Stomach (tissue), 9 donors: ENCODE data around the gene CPAMD8. TPM values are rescaled to one million over a fixed set of nuclear protein-coding genes. Genes with fewer than 3 reads are reported as not detected.

Source experiments
- DNase-seq, 2 donors: peaks; one replicate each; pipeline versions ENCODE4 v3.0.0 to v3.0.0-alpha.2; 2013 to 2019
- H3K27ac ChIP-seq, 5 donors: fragments of 200-600 bp in 4 of 5; sonication (generic) in 4 of 5; one replicate each; pipeline ENCODE4 v1.5.1; 2013 to 2019; ENCODE audit warnings: mild to moderate bottlenecking in 1 of 5, moderate library complexity in 1 of 5
- H3K27me3 ChIP-seq, 3 donors: fragments of 200-600 bp; sonication (generic); one replicate each; pipeline ENCODE4 v1.5.1; 2017 to 2019; ENCODE audit warnings: mixed run types in 1 of 3
- H3K36me3 ChIP-seq, 4 donors: fragments of 200-600 bp; sonication (generic); 1 replicate in 3 of 4; 2 replicates in 1 of 4; pipeline ENCODE4 v1.5.1; 2016 to 2019
- H3K4me1 ChIP-seq, 4 donors: fragments of 200-600 bp; sonication (generic); one replicate each; pipeline ENCODE4 v1.5.1; 2016 to 2019
- H3K4me3 ChIP-seq, 4 donors: fragments of 200-600 bp; sonication (generic) in 3 of 4; one replicate each; pipeline ENCODE4 v1.5.1; 2016 to 2019; ENCODE audit warnings: mild to moderate bottlenecking in 1 of 4
- H3K9me3 ChIP-seq, 4 donors: fragments of 200-600 bp; sonication (generic); one replicate each; pipeline ENCODE4 v1.5.1; 2016 to 2019
- EP300 ChIP-seq: sonication (generic); formaldehyde crosslinking; IDR thresholded peaks from one replicate; pipeline ENCODE4 v1.6.1; 2017; ENCODE audit warnings: antibody characterized with exemption
- POLR2A ChIP-seq, 4 donors: fragments of 450-650 bp; IDR thresholded peaks; one replicate each; pipeline ENCODE4 v1.6.1; 2016; ENCODE audit warnings: antibody characterized with exemption in 4 of 4, control low read depth in 2 of 4, mild to moderate bottlenecking in 1 of 4, moderate library complexity in 1 of 4
- POLR2AphosphoS5 ChIP-seq, 3 donors: sonication (generic); formaldehyde crosslinking; IDR thresholded peaks; one replicate each; pipeline ENCODE4 v1.6.1; 2016; ENCODE audit warnings: antibody characterized with exemption in 3 of 3
- WGBS, 5 donors: extraction: QIAGEN DNeasy Blood & Tissue Kit in 3 of 5; methylation state at CpG; one replicate each; pipeline versions ENCODE4 v1.1.5 to v1.1.7; 2013 to 2018; 5-methylcytosine and 5-hydroxymethylcytosine counted together
- intact Hi-C: fragments of 100-400 bp; cut with DNase I; formaldehyde crosslinking; loops from one replicate; pipeline ENCODE4 v1.15.1; 2023; ENCODE audit warnings: low total_unique reads
- polyA plus RNA-seq, 3 donors: library from polyadenylated mRNA; stranded (reverse); fragments of 200-250 nt; gene quantifications; one replicate each; pipeline ENCODE4 v1.2.3, GENCODE V29; 2013
- total RNA-seq, 5 donors: library from RNA; depleted of rRNA; stranded (reverse); fragments of >200 nt; gene quantifications; one replicate each; pipeline versions ENCODE4 v1.1.0 to v1.2.3, GENCODE V29; 2014 to 2016
- TF ChIP-seq, protein P1 (sequence below), 7 experiments: fragments of 450-650 bp in 4 of 7; fragments of 200-600 bp in 3 of 7; sonication (generic) in 3 of 7; IDR thresholded peaks; one replicate each; pipeline ENCODE4 v1.5.1; 2016 to 2019; ENCODE audit warnings: antibody characterized with exemption in 7 of 7, control low read depth in 2 of 7, mild to moderate bottlenecking in 1 of 7
- donor health status: healthy with polysubstance abuse.
- donor health status: Bipolar disorder and iron deficiency.
- donor health status: healthy.

Gene CPAMD8
- total and polyA plus RNA-seq, 8 donors, result 0.43 to 221 (median 8.6) TPM

GRCh38 chr19:16867211-16867610, 159.4 kb downstream of the CPAMD8 start:
- DNase-seq, result no peak
- H3K9me3 ChIP-seq, result no peaks in the 10 kb centered on the region
- WGBS, 5 donors, result 97 to 100% (median 97%) methylated on average over 4 to 10 of the region's 10 CpGs
- TF ChIP-seq POLR2A (IDR thresholded peaks at IDR 0.05) (no peak), EP300 (no peak), POLR2AphosphoS5 (IDR thresholded peaks at IDR 0.05) (no peak)
- TF ChIP-seq, protein P1, sequence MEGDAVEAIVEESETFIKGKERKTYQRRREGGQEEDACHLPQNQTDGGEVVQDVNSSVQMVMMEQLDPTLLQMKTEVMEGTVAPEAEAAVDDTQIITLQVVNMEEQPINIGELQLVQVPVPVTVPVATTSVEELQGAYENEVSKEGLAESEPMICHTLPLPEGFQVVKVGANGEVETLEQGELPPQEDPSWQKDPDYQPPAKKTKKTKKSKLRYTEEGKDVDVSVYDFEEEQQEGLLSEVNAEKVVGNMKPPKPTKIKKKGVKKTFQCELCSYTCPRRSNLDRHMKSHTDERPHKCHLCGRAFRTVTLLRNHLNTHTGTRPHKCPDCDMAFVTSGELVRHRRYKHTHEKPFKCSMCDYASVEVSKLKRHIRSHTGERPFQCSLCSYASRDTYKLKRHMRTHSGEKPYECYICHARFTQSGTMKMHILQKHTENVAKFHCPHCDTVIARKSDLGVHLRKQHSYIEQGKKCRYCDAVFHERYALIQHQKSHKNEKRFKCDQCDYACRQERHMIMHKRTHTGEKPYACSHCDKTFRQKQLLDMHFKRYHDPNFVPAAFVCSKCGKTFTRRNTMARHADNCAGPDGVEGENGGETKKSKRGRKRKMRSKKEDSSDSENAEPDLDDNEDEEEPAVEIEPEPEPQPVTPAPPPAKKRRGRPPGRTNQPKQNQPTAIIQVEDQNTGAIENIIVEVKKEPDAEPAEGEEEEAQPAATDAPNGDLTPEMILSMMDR (IDR thresholded peaks at IDR 0.05), result no peak
- intact Hi-C loops, result no loop called here
- H3K4me1 ChIP-seq, result peaks cover 0 to 7% (median 2%) of the 10 kb centered on the region in 4 donors
- H3K4me3 ChIP-seq, result no peak overlapping the region
- H3K27me3 ChIP-seq, result no peaks in the 10 kb centered on the region
- no peak overlapping the region for H3K27ac ChIP-seq
- peaks cover 90 to 100% (median 100%) of the 10 kb centered on the region in 4 donors for H3K36me3 ChIP-seq

GRCh38 chr19:16862826-16863415, 163.7 kb downstream of the CPAMD8 start:
- peaks cover 54 to 94% (median 88%) of the 10 kb centered on the region in 4 donors for H3K36me3 ChIP-seq
- 85 to 91% (median 89%) methylated on average over 10 of the region's 10 CpGs for WGBS, 5 donors
- no peak overlapping the region for H3K27ac ChIP-seq
- H3K9me3 ChIP-seq, result no peaks in the 10 kb centered on the region
- TF ChIP-seq, protein P1 (IDR thresholded peaks at IDR 0.05), result no peak
- TF ChIP-seq POLR2A (IDR thresholded peaks at IDR 0.05) (no peak), POLR2AphosphoS5 (IDR thresholded peaks at IDR 0.05) (no peak), EP300 (no peak)
- H3K4me1 ChIP-seq, result no peaks in the 10 kb centered on the region
- intact Hi-C loops, result no loop called here
- DNase-seq, result no peak
- H3K27me3 ChIP-seq, result no peaks in the 10 kb centered on the region
- H3K4me3 ChIP-seq, result no peak overlapping the region

GRCh38 chr19:16861834-16862233, 164.8 kb downstream of the CPAMD8 start:
- H3K4me1 ChIP-seq, result no peaks in the 10 kb centered on the region
- no peak for DNase-seq
- H3K9me3 ChIP-seq, result no peaks in the 10 kb centered on the region
- H3K27me3 ChIP-seq, result no peaks in the 10 kb centered on the region
- 88 to 95% (median 89%) methylated on average over 5 of the region's 5 CpGs for WGBS, 5 donors
- intact Hi-C loops, result no loop called here
- H3K27ac ChIP-seq, result no peak overlapping the region
- H3K4me3 ChIP-seq, result no peak overlapping the region
- peaks cover 44 to 94% (median 86%) of the 10 kb centered on the region in 4 donors for H3K36me3 ChIP-seq
- TF ChIP-seq, protein P1 (IDR thresholded peaks at IDR 0.05), result no peak
- TF ChIP-seq POLR2AphosphoS5 (IDR thresholded peaks at IDR 0.05) (no peak), POLR2A (IDR thresholded peaks at IDR 0.05) (no peak), EP300 (no peak)

- no peak overlapping the region for H3K27ac ChIP-seq
- H3K4me3 ChIP-seq, result no peak overlapping the region
- 92 to 97% (median 95%) methylated on average over 3 of the region's 3 CpGs for WGBS, 5 donors
- H3K36me3 ChIP-seq, result peaks cover 39 to 94% (median 86%) of the 10 kb centered on the region in 4 donors
- no peaks in the 10 kb centered on the region for H3K4me1 ChIP-seq
- no peak for DNase-seq
- no peaks in the 10 kb centered on the region for H3K27me3 ChIP-seq
- no peaks in the 10 kb centered on the region for H3K9me3 ChIP-seq
- intact Hi-C loops, result no loop called here
- TF ChIP-seq EP300 (no peak), POLR2AphosphoS5 (IDR thresholded peaks at IDR 0.05) (no peak), POLR2A (IDR thresholded peaks at IDR 0.05) (no peak)
- TF ChIP-seq, protein P1 (IDR thresholded peaks at IDR 0.05), result no peak
Observed at GRCh38 chr19:16861011-16861410, 165.6 kb downstream of the CPAMD8 start.
